IMR-90 (cell line): ENCODE data around the gene PTGES. TPM values are rescaled to one million over a fixed set of nuclear protein-coding genes. Genes with fewer than 3 reads are reported as not detected.

Experiments
- ATAC-seq: fragments of 200-7000 bp; cut with Tn5 transposase; 2 replicates; pipeline ENCODE4 v1.9.1; 2020; ENCODE audit warnings: low read depth, mild to moderate bottlenecking, moderate library complexity
- BruUV-seq: library from RNA; stranded (reverse); fragments of 400-500 nt; replicated peaks from 2 replicates; lab custom pipeline; 2021; lab: Mats Ljungman, UMichigan
- CTCF ChIA-PET: fragments of 300-600 bp; formaldehyde crosslinking; extraction: SDS; loops from one replicate; lab custom pipeline; 2021; ENCODE audit warnings: antibody characterized with exemption; lab: Yijun Ruan, JAX
- POLR2A ChIA-PET: fragments of 300-600 bp; sonication (Branson Sonifier 250); formaldehyde crosslinking; loops from one replicate; lab custom pipeline; 2022; ENCODE audit warnings: antibody characterized with exemption; ENCODE audit not compliant: unreplicated experiment; lab: Charles Lee
- DNase-seq: peaks from one replicate; pipeline ENCODE4 v3.0.0; 2013
- H2AFZ ChIP-seq: replicated peaks from 2 replicates; pipeline ENCODE3; 2013; ENCODE audit warnings: low read length, mild to moderate bottlenecking; ENCODE audit not compliant: poor library complexity
- H2AK5ac ChIP-seq: 2 replicates; pipeline ENCODE4 v1.6.1; 2013; ENCODE audit warnings: low read depth, low read length, inconsistent platforms
- H2AK9ac ChIP-seq: replicated peaks from 2 replicates; pipeline ENCODE3; 2013; ENCODE audit warnings: mild to moderate bottlenecking, low read depth, low read length, moderate library complexity; ENCODE audit not compliant: poor library complexity
- H2BK120ac ChIP-seq: 2 replicates; pipeline ENCODE4 v1.6.1; 2013; ENCODE audit warnings: low read depth, low read length, inconsistent platforms
- H2BK15ac ChIP-seq: 3 replicates; pipeline ENCODE4 v1.6.1; 2013; ENCODE audit warnings: low read depth, low read length, inconsistent platforms
- H2BK20ac ChIP-seq: 2 replicates; pipeline ENCODE4 v1.6.1; 2013; ENCODE audit warnings: low read depth, mild to moderate bottlenecking, inconsistent platforms, low read length, moderate library complexity
- H2BK5ac ChIP-seq: 2 replicates; pipeline ENCODE4 v1.6.1; 2013; ENCODE audit warnings: mild to moderate bottlenecking, low read depth, low read length, inconsistent platforms; ENCODE audit not compliant: poor library complexity, severe bottlenecking
- H3K14ac ChIP-seq: replicated peaks from 2 replicates; pipeline ENCODE4 v1.6.1; 2013; ENCODE audit warnings: low read depth, low read length, inconsistent platforms
- H3K18ac ChIP-seq: 2 replicates; pipeline ENCODE4 v1.6.1; 2013; ENCODE audit warnings: low read depth, low read length, control low read depth
- H3K23ac ChIP-seq: 2 replicates; pipeline ENCODE4 v1.6.1; 2013; ENCODE audit warnings: low read depth, low read length, inconsistent platforms
- H3K27ac ChIP-seq: 2 replicates; pipeline ENCODE4 v1.5.1; 2013; ENCODE audit warnings: mild to moderate bottlenecking, control low read depth, low read length; ENCODE audit not compliant: insufficient read depth
- H3K27me3 ChIP-seq: 2 replicates; pipeline ENCODE4 v1.6.1; 2013; ENCODE audit warnings: low read length; ENCODE audit not compliant: control insufficient read depth, insufficient read depth
- H3K36me3 ChIP-seq: 2 replicates; pipeline ENCODE4 v1.6.1; 2013; ENCODE audit warnings: low read length, mixed read lengths; ENCODE audit not compliant: control insufficient read depth, insufficient read depth
- H3K4ac ChIP-seq: 2 replicates; pipeline ENCODE4 v1.6.1; 2013; ENCODE audit warnings: low read depth, low read length, inconsistent platforms
- H3K4me1 ChIP-seq: 2 replicates; pipeline ENCODE4 v1.6.1; 2013; ENCODE audit warnings: low read length, mixed read lengths; ENCODE audit not compliant: control insufficient read depth, insufficient read depth
- H3K4me2 ChIP-seq: 2 replicates; pipeline ENCODE4 v1.6.1; 2013; ENCODE audit warnings: low read depth, mild to moderate bottlenecking, control low read depth, low read length, moderate library complexity
- H3K4me3 ChIP-seq: 2 replicates; pipeline ENCODE4 v1.5.1; 2013; ENCODE audit warnings: low read depth, mild to moderate bottlenecking, control low read depth, low read length, moderate library complexity; ENCODE audit not compliant: insufficient read depth
- H3K56ac ChIP-seq: 2 replicates; pipeline ENCODE4 v1.6.1; 2013; ENCODE audit warnings: low read length, inconsistent platforms; ENCODE audit not compliant: insufficient read depth; ENCODE audit errors: extremely low read depth
- H3K79me1 ChIP-seq, 2 experiments: 2 replicates each; pipeline ENCODE4 v1.6.1; 2013; ENCODE audit warnings: low read length in 2 of 2, inconsistent platforms in 1 of 2, low read depth in 1 of 2
- H3K9ac ChIP-seq: 2 replicates; pipeline ENCODE4 v1.6.1; 2013; ENCODE audit warnings: low read depth, low read length, control low read depth
- H3K9me1 ChIP-seq: 2 replicates; pipeline ENCODE4 v1.6.1; 2013; ENCODE audit warnings: low read length, inconsistent platforms; ENCODE audit not compliant: insufficient read depth
- H3K9me3 ChIP-seq: 2 replicates; pipeline ENCODE4 v1.6.1; 2013; ENCODE audit warnings: low read length; ENCODE audit not compliant: control insufficient read depth, insufficient read depth
- H4K20me1 ChIP-seq: 2 replicates; pipeline ENCODE4 v1.6.1; 2013; ENCODE audit warnings: low read length, inconsistent platforms; ENCODE audit not compliant: insufficient read depth
- H4K5ac ChIP-seq: 2 replicates; pipeline ENCODE4 v1.6.1; 2013; ENCODE audit warnings: mild to moderate bottlenecking, low read depth, low read length, control low read depth
- H4K8ac ChIP-seq, 2 experiments: 2 replicates each; pipeline ENCODE4 v1.6.1; 2013; ENCODE audit warnings: low read depth in 2 of 2, low read length in 2 of 2, control low read depth in 1 of 2, inconsistent platforms in 1 of 2
- H4K91ac ChIP-seq: 2 replicates; pipeline ENCODE4 v1.6.1; 2013; ENCODE audit warnings: low read depth, low read length, inconsistent platforms; ENCODE audit not compliant: insufficient read depth
- CHD1 ChIP-seq: IDR thresholded peaks from 2 replicates; pipeline ENCODE4 v1.6.1; 2012; ENCODE audit warnings: low read depth, low read length, improper control_type of control experiment
- MAFK ChIP-seq: IDR thresholded peaks from 2 replicates; pipeline ENCODE4 v1.6.1; 2012; ENCODE audit warnings: low read depth, low read length, improper control_type of control experiment
- RAD21 ChIP-seq: IDR thresholded peaks from 2 replicates; pipeline ENCODE4 v1.6.1; 2012; ENCODE audit warnings: low read length, improper control_type of control experiment
- SMC3 ChIP-seq: fragments of 150-350 bp; IDR thresholded peaks from 2 replicates; pipeline ENCODE4 v1.6.1; 2016; ENCODE audit warnings: low read depth, mild to moderate bottlenecking, antibody characterized with exemption, low read length, moderate library complexity
- WGBS, 2 experiments: methylation state at CpG; one replicate each; pipeline versions ENCODE4 v1.1.5 to v1.1.7; 2013; ENCODE audit warnings: missing lambda C conversion rate in 2 of 2; ENCODE audit not compliant: insufficient read length in 1 of 2; ENCODE audit errors: extremely low coverage in 2 of 2; 5-methylcytosine and 5-hydroxymethylcytosine counted together
- dilution Hi-C: fragments of 300-500 bp; cut with HindIII; formaldehyde crosslinking; loops from one replicate; pipeline ENCODE4 v1.14.3; 2018; ENCODE audit warnings: low sequenced_read_pairs; ENCODE audit not compliant: unreplicated experiment
- in situ Hi-C: fragments of 300-500 bp; cut with MboI; formaldehyde crosslinking; loops from 3 replicates; pipeline ENCODE4 v1.14.3; 2019; ENCODE audit warnings: low sequenced_read_pairs, inconsistent platforms, mixed read lengths
- intact Hi-C: fragments of 100-400 bp; cut with micrococcal nuclease; formaldehyde crosslinking; loops from 2 replicates; pipeline ENCODE4 v1.10.0; 2022
- polyA plus RNA-seq, 3 experiments: library from polyadenylated mRNA; depleted of rRNA; stranded (reverse); fragments of >200 nt; gene quantifications; 2 replicates each; pipeline ENCODE4 v1.2.3, GENCODE V29; 2012; ENCODE audit warnings: low replicate concordance in 1 of 3
- total RNA-seq: library from RNA; depleted of rRNA; stranded (reverse); fragments of >200 nt; gene quantifications from 2 replicates; pipeline ENCODE4 v1.2.3, GENCODE V29; 2012

PTGES gene
- total and polyA plus RNA-seq, 2 of the 4 experiments (the other 2 are of a cell fraction) = 3.2 to 6.3 TPM

DNA sequence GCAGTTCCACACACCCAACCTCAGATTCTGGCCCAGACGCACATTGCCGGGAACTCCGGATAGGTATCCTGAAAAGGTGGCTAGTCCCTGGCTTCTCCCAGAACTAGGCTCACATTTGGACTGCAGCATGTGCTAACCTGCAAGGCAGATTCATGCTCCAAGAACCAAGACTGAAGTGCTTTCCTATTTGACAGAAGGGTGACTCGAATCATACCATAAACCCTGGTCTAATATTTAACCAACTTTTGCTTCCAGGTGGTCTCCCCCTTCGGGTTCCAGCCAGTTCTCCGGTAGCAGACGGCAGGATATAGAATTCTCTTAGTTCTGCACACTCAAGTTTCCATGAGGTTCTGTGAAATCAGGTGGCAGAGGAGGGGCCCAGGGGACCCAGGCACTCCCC lies 7.6 kb downstream of the PTGES start:
- no TSS peak for BruUV-seq
- TF ChIP-seq RAD21 (no peak), MAFK (no peak), SMC3 (no peak), CHD1 (no peak)
- DNase-seq (no peak), ATAC-seq (no peak)
- H2BK20ac ChIP-seq = no peak overlapping the region
- dilution Hi-C loops = no loop called here
- H3K23ac ChIP-seq = no peak overlapping the region; the same call in 1 of the 2 replicates
- no peak overlapping the region for H3K18ac ChIP-seq
- H3K4me3 ChIP-seq = no peak overlapping the region
- no peaks in the 10 kb centered on the region; the same call in none of the 2 replicates for H3K9me1 ChIP-seq
- H2BK5ac ChIP-seq = no peak overlapping the region
- H3K4ac ChIP-seq = no peak overlapping the region
- H2AK5ac ChIP-seq = no peak overlapping the region
- no peaks in the 10 kb centered on the region for H3K9me3 ChIP-seq
- H3K79me1 ChIP-seq = no peaks in the 10 kb centered on the region
- H2AK9ac ChIP-seq = no peak overlapping the region
- H4K8ac ChIP-seq = no peak overlapping the region
- H3K27me3 ChIP-seq = no peaks in the 10 kb centered on the region
- WGBS, 2 experiments = 100% methylated on average over 3 of the region's 7 CpGs; no CpG with 5 or more reads in 1 of the 2 experiments
- no peak overlapping the region for H3K9ac ChIP-seq
- no peak overlapping the region for H3K56ac ChIP-seq
- H2BK120ac ChIP-seq = no peak overlapping the region
- H2AFZ ChIP-seq = no peak overlapping the region
- H3K14ac ChIP-seq = no peak overlapping the region
- in situ Hi-C loops = no loop called here
- no peak overlapping the region for H2BK15ac ChIP-seq
- no peak overlapping the region for H3K4me2 ChIP-seq
- peaks cover 8% of the 10 kb centered on the region for H3K4me1 ChIP-seq
- peaks cover 9% of the 10 kb centered on the region for H3K36me3 ChIP-seq
- no peak overlapping the region for H4K91ac ChIP-seq
- 0 out of 2 replicates have a peak, but pooled peaks cover 3% of the 10 kb centered on the region for H4K20me1 ChIP-seq
- no peak overlapping the region for H3K27ac ChIP-seq
- H4K5ac ChIP-seq = no peak overlapping the region
- CTCF ChIA-PET = no interaction called here
- intact Hi-C loops = no loop called here
- POLR2A ChIA-PET = no interaction called here
